GM18858 (cell line): ENCODE results near the gene RAB23.
A peak's percentile ranks its signal among the peaks of the same experiment; 100 is the strongest.

Experiments used
- ATAC-seq: cut with Tn5 transposase; IDR thresholded peaks from one replicate; pipeline ENCODE4 v1.9.1; 2021; ENCODE audit not compliant: unreplicated experiment

RAB23 gene

DNA sequence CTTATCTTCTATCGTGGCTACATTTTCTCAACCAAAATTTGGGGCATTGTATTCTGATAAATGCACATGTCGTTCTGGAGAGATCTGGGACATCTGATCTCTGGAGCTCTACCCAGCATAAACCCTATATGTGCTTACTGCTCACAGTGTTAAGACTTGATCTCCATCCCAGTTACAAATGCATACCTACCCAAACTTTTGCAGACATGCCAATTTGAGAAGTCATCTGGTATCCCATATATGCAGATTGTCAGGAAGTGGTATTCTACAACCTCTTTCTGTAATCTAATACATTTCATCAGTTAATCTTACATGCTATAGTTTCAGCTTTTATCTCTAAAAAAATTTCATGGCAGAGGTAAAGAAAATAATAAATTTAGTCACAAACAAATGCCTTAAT is 38.8 kb downstream of the RAB23 start:
- no peak for ATAC-seq

DNA sequence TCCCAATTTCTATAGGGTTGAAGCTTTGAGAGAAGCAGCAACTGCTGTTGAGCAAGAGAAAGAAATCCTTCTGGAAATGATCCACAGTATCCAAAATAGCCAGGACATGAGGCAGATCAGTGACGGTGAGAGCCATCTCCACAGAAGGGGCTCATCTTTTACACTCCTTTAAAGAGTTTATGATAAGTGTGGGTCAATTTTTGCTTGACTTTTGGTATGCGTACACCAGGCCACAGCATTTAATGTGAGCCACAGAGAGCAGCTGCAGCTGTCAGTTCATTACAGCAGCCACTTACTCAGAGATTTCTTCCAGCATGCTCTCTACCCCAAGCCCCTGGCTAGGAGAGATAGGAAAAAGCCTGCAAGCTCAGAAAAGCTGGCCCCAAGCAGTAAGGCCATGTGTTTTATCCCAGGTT is 40.1 kb downstream of the RAB23 start:
- no peak for ATAC-seq

DNA sequence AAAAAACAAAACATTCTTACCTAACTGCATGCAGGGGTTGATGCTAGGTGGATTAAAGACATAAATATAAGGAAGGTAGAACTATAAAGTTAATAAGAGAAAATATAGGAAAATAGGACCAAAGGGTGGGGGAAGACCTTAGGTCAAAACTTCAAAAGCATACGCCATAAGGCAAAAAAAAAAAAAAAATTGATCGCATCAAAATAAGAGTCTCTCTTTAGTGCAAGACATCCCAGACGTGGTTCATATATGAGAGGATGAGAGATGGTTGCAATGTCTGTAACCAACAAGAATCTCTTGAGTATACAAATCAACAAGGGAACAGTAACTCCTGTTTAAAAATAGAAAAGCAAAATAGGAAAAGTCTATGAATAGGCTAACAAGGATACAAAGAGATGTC is 41.5 kb downstream of the RAB23 start:
- ATAC-seq, result no peak

GRCh38 chr6:57177545-57178265 is 44.4 kb downstream of the RAB23 start:
- ATAC-seq, result no peak

GRCh38 chr6:57174511-57174907 is 47.6 kb downstream of the RAB23 start:
- ATAC-seq, result no peak

DNA sequence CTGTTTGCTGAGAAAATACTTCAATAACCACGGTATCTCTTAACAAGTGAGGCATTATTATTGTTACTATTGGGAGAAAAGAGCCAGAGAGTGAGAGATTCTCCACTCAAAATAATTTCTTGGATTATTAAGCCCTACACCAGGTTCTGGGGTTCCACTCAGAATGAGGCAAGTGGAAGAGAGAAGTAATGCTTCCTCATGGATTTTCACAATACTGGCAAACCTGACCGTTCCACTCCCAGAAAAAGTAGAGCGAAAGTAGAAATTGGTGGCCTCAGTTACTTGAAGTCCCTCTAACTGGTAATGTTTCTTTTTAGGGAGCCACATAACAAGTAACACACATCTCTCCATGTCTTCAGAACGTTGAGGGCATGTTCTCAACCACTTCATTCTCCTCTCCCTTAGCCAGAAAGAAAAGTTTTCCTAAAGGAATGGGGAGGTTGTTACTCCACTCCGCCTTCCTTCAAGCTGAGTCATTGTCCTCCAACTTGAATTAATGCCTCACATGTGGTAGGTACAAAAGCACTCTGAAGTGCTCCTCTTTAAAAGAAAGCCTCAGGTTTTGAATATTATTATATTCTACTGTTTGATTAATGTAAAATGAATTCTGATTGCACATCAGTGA is 48.1 kb downstream of the RAB23 start:
- no peak for ATAC-seq

GRCh38 chr6:57173056-57173885 is 48.8 kb downstream of the RAB23 start:
- ATAC-seq, result no peak

- peak; percentile 83 for ATAC-seq
Observed at GRCh38 chr6:57172136-57173055, 49.7 kb downstream of the RAB23 start, which contains the start of gene BAG2. Gene BAG2 (plus strand): TSS chr6:57172326. CDS start chr6:57172698, 372 bp downstream.

GRCh38 chr6:57165080-57165479 is 57.0 kb downstream of the RAB23 start:
- ATAC-seq, result no peak

GRCh38 chr6:57163956-57164355 is 58.2 kb downstream of the RAB23 start:
- no peak for ATAC-seq

DNA sequence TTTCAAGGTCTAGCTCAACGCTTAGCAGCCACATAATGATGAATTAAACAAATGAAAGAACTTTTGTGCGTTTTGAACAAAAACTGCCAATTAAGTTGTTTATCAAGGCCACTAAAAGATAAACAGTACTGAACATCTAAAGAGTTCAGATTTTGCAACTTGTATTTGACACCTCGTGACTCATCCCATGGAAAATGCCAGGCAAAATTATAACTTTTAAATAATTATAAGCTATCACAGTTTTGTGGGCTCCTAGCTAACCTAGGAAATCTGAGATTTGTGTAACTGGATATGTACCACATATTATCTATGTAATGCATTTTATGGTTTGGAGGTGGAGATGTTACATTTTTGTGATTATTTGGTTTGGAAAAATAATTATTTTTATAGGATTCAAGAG is 59.6 kb downstream of the RAB23 start:
- ATAC-seq, result no peak

DNA sequence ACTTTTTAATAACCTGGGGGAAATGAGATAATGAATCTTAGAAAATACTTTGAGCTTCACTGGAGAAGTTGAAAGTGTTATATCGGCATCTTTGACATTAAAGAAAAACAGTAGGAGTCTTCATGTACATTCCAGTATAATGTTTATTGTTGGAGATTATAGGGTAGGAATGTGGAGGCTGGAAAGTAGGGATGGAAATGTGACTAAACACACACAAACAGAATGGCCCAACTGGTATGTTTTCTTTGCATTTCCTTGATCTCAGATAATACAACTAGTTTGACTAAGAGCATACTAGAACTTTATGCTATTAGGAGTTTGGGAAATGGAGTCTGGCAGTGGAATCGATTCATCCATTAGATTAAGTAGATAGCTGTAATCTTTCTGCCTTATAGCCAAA is 60.1 kb downstream of the RAB23 start:
- no peak for ATAC-seq

GRCh38 chr6:57159127-57159526 is 63.0 kb downstream of the RAB23 start:
- no peak for ATAC-seq

DNA sequence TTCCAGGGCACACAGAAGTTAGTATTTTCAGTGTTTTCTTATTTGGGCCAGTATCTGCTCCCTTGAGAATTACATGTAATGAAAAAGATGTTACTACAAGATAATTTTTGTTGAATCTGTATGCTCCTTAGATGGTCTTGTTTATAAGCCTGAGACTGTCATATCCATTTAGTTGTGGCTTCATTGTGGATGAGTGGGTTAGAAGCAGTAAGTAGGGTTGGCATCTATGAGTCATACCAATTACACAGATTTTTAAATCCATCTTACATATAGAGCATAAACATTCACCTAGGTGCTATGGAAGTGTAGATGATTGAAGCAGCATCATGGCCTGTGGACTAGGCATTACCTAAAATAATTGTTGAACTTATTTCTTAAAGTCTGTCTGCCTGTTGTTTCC is 63.4 kb downstream of the RAB23 start:
- no peak for ATAC-seq

DNA sequence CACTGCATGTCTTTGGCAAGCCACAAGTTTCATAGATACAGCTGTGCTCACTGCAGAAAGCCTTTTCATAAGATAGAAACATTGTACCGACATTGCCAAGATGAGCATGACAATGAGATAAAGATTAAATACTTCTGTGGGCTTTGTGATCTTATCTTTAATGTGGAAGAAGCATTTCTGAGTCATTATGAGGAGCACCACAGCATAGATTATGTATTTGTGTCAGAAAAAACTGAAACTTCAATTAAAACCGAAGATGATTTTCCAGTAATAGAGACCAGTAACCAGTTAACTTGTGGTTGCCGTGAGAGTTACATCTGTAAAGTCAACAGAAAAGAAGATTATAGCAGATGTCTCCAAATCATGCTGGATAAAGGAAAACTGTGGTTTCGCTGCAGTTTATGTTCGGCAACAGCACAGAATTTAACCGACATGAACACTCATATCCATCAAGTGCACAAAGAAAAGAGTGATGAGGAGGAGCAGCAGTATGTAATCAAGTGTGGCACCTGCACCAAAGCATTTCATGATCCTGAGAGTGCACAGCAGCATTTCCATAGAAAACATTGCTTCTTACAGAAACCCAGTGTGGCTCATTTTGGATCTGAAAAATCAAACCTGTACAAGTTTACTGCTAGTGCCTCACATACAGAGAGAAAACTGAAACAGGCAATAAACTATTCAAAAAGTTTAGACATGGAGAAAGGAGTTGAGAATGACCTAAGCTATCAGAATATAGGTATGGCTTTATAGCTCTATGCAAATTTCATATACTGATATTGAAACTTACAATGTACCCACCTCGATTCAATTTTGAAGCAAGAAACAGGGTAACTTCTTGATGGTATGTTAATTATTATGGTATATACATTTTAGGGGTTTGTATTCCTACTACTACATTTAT is 73.9 kb downstream of the RAB23 start:
- no peak for ATAC-seq

DNA sequence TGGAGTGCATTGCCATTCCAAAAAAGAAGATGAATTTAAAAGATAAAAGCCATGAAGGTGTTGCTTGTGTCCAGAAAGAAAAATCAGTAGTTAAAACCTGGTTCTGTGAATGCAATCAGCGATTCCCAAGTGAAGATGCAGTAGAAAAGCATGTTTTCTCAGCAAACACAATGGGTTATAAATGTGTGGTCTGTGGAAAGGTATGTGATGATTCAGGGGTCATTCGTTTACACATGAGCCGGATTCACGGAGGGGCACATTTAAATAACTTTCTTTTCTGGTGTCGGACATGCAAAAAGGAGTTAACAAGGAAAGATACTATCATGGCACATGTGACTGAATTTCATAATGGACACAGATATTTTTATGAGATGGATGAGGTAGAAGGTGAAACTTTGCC is 74.7 kb downstream of the RAB23 start:
- ATAC-seq, result no peak

DNA sequence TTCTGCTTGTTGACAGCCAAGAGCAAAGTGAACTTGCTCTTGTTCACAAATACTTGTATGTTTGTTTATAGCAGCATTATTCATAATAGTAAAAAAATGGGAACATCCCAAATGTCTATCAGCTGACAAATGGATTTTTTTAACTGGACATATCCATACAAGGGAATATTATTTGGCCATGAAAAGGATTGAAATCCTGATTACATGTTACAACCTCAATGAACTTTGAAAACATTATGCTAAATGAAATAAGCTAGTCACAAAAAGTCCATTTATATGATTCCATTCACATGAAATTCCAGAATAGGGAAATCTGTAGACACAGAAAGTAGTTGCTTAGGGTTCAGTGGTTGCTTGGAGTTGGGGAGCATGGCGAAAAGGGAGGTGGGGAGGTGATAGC is 78.4 kb downstream of the RAB23 start:
- no peak for ATAC-seq

GRCh38 chr6:57142178-57142525 is 80.0 kb downstream of the RAB23 start:
- no peak for ATAC-seq

- ATAC-seq, result no peak
Observed at GRCh38 chr6:57141451-57142177, 80.5 kb downstream of the RAB23 start.
